HG03575 (cell line): ENCODE measurements around the gene RBM38.

ENCODE experiments used
- ATAC-seq: cut with Tn5 transposase; IDR thresholded peaks from one replicate; pipeline ENCODE4 v1.9.1; 2021; ENCODE audit not compliant: unreplicated experiment, insufficient number of reproducible peaks, low FRiP score; ENCODE audit errors: extremely low read depth

RBM38 gene

DNA sequence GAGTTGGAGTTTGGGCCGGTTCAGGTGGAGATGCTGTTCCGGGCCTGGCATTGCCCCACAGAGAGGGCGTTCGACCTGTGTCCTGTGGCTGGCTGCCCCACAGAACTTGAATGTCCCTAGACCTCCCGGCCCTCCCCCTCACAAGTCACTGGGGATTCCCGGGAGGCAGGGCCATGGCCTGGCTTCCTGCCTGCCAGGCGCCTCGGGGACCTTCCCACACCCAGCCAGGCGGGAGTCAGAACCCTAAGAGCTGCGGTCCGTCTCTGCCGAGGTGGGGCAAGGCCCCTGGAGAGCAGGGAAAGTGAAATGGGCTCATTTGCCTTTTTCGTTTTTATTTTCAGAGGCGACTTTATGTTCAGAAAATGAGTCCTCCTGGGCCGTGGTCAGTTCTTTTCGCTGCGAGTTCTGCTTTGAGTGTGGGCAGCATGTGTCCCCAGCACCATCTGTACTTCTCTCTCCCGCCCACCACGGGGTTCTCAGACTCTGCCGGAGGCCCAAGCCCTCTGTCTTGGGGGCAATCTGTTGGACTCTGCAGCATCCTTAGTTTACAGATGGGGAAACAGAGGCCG, 8.5 kb downstream of the RBM38 start:
- ATAC-seq, result no peak

DNA sequence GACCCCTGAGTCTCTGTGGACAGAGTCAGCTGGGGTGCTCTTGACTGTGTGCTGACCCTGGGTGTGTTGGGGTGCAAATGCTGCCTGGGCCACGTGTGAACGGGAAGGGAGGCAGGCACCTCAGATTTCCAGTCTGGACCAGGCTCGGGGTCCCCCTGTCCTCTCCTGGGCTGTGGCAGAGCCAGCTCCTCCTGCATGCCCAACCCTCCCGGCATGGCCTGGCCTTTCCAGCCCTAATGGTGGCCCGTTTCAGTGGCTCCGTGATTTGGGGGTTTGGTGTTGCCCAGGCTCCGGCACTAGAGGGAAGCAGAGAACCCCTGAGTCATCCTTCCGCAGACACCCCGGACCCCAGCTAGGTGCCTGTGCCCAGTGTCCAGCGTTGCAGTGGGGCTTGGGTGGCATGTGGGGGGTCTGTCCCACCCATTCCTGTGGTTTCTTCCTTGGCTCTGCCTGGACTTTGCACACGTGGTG, 9.1 kb downstream of the RBM38 start:
- no peak for ATAC-seq

GRCh38 chr20:57400821-57401564, 9.8 kb downstream of the RBM38 start:
- ATAC-seq, result no peak

GRCh38 chr20:57401565-57401918, 10.3 kb downstream of the RBM38 start:
- ATAC-seq, result no peak

GRCh38 chr20:57402206-57403125, 11.3 kb downstream of the RBM38 start:
- no peak for ATAC-seq

DNA sequence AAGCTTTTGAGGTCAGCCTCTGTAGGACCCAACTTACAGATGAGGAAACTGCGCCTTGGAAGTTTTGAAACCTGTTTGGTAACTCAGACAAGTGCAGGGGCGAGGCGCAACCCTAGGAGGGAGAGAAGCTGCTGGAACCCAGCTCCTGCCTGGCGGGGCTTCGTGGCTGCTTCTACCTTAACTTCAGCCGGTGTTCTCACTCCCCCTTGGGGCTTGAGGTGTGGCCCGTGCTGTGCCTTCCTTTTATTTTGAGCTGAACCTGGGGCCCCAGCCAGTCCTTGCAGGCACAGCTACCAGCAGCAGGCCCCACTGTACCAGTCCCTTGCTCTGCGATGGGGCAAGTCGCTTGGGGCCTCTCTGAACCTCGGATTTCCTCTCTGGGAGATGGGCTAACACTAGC, 12.0 kb downstream of the RBM38 start:
- no peak for ATAC-seq

- no peak for ATAC-seq
Observed at GRCh38 chr20:57404006-57404405, 12.8 kb downstream of the RBM38 start.

DNA sequence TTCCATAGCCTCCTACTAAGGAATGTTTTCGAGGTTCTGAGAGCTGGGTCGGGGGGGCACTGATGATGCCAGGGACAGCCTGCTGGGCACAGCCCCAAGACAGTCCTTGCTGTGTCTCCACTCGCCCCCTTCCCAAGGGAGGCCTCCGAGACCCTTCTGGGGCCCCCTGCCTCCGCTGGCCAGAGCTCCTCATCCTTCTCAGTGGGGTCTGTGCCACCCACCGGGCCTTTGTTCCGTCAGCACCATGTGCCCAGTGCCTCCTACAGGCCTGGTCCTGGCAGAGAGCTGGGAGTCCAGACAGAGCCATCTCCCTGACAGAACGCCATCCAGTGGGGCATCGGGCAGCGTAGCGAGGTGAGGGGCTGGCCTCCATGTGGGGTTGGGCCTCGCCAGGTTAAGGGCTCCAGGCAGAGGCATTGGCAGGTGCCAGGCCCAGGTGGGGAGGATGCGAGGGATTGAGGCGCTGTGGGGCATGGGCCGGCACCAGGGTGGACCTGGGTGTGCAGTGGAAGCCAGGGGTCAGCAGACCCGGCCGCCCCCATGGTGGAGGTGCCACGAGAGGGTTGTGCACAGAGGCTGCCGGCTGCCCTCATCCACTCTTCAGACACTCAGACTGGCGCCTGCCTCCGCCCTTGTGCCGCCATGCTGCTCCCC, 13.3 kb downstream of the RBM38 start:
- ATAC-seq, result no peak

GRCh38 chr20:57405236-57406016, 14.2 kb downstream of the RBM38 start:
- ATAC-seq, result no peak

DNA sequence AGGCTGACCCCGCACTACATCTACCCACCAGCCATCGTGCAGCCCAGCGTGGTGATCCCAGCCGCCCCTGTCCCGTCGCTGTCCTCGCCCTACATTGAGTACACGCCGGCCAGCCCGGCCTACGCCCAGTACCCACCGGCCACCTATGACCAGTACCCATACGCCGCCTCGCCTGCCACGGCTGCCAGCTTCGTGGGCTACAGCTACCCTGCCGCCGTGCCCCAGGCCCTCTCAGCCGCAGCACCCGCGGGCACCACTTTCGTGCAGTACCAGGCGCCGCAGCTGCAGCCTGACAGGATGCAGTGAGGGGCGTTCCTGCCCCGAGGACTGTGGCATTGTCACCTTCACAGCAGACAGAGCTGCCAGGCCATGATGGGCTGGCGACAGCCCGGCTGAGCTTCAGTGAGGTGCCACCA, 16.4 kb downstream of the RBM38 start:
- ATAC-seq, result no peak

- ATAC-seq, result no peak
Observed at GRCh38 chr20:57408131-57408530, 16.9 kb downstream of the RBM38 start.

GRCh38 chr20:57408536-57409233, 17.5 kb downstream of the RBM38 start:
- no peak for ATAC-seq

DNA sequence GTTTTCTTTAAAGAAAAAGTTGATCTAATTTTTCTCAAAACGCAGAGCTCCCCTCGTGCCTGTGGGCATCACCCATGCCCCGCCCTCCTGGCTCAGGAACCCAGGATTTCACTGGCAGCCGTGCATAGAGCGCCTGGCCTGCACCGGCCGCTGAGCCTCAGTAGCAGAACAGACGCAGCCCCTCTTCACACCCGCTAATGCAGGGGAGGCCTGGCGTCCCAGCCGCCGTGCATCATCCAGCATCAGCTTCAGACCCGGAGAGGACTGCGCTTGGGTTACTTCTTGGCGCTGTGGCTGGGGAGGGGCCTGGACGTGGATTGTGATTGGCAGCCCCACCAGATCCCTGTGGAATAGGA, 18.1 kb downstream of the RBM38 start:
- ATAC-seq, result no peak

GRCh38 chr20:57409672-57410397, 18.6 kb downstream of the RBM38 start:
- ATAC-seq, result no peak

GRCh38 chr20:57410398-57410920, 19.3 kb downstream of the RBM38 start:
- no peak for ATAC-seq

- no peak for ATAC-seq
Observed at GRCh38 chr20:57410924-57411323, 19.7 kb downstream of the RBM38 start.
